Astrocyte of the spinal cord (primary cell): ENCODE measurements around the gene SPG11.
"Not testable (repeated sequence)": the region's sequence is repeated elsewhere in the genome, so short reads cannot be mapped to it uniquely, and the experiment has no call there.

ENCODE experiments used
- DNase-seq: peaks from one replicate; pipeline ENCODE4 v3.0.0; 2011; ENCODE audit warnings: low read depth, low spot score
- H3K4me3 ChIP-seq: 2 replicates; pipeline ENCODE4 v1.5.1; 2011; ENCODE audit warnings: low read depth, mild to moderate bottlenecking, low read length, moderate library complexity
- CTCF ChIP-seq: IDR thresholded peaks from 2 replicates; pipeline ENCODE4 v1.5.1; 2012; ENCODE audit warnings: low read depth, mild to moderate bottlenecking, low read length, inconsistent platforms
- in situ Hi-C: cut with HindIII; loops from 2 replicates; pipeline ENCODE4 v1.10.0; 2017; ENCODE audit warnings: low sequenced_read_pairs

The SPG11 gene

DNA sequence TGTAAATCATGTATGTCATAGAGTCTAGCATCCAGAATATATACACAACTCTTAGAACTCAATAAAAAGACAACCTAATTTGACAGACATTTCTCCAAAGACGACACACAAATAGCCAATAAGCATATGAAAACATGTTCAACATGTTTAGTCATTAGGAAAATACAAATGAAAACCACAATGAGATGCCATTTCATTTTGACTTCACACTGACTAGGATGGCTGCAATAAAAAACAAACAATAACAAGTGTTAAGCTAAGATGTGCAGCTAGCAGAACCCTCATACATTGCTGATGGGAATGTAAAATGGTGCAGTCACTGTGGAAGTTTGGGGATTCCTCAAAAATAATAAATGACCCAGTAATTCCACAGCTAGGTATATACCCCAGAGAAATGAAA lies 16.4 kb downstream of the SPG11 start:
- no peak overlapping the region for H3K4me3 ChIP-seq
- no peak for TF ChIP-seq CTCF
- no peak for DNase-seq
- in situ Hi-C loops, result no loop called here

DNA sequence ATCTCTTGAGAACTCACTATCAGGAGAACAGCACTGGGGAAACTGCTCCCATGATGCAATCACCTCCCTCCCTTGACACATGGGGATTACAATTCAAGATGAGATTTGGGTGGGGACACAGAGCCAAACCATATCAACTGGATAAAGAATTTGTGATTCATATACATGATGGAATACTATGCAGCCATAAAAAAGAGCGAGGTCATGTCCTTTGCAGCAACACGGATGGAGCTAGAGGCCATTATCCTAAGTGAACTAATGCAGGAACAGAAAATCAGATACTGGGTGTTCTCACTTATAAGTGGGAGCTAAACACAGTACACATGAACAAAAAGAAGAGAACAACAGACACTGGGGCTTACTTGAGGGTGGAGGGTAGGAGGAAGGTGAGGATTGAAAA lies 17.0 kb downstream of the SPG11 start:
- DNase-seq, result no peak
- in situ Hi-C loops, result no loop called here
- TF ChIP-seq CTCF, result no peak
- no peak overlapping the region for H3K4me3 ChIP-seq

- no peak overlapping the region for H3K4me3 ChIP-seq
- in situ Hi-C loops, result no loop called here
- TF ChIP-seq CTCF, result no peak
- no peak for DNase-seq
Measured at GRCh38 chr15:44641651-44642050, 21.8 kb downstream of the SPG11 start.

DNA sequence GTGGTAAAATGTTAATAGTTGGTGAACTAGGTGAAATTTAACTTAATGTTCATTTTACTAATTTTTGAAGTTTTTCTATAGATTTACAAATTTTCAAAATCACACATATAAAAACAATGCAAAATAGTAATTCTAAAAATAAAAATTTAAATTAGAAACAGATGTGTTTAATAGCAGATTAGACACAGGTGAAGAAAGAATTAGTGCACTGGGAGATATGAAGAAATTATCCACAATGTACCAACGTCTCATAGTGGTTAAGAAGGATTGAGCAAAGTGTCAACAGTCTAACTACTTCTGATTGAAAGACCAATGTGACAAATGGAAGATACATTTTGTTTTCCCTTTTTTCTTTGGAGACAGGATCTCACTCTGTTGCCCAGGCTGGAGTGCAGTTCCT lies 26.5 kb downstream of the SPG11 start:
- no peak overlapping the region for H3K4me3 ChIP-seq
- in situ Hi-C loops, result no loop called here
- no peak for TF ChIP-seq CTCF
- DNase-seq, result no peak

- H3K4me3 ChIP-seq, result no peak overlapping the region
- peak; percentile 3 for DNase-seq
- TF ChIP-seq CTCF, result no peak
- in situ Hi-C loops, result no loop called here
Measured at GRCh38 chr15:44633603-44634002, 29.9 kb downstream of the SPG11 start.

GRCh38 chr15:44625286-44625685 lies 38.2 kb downstream of the SPG11 start:
- in situ Hi-C loops, H3K4me3 ChIP-seq, DNase-seq: not testable (repeated sequence)

DNA sequence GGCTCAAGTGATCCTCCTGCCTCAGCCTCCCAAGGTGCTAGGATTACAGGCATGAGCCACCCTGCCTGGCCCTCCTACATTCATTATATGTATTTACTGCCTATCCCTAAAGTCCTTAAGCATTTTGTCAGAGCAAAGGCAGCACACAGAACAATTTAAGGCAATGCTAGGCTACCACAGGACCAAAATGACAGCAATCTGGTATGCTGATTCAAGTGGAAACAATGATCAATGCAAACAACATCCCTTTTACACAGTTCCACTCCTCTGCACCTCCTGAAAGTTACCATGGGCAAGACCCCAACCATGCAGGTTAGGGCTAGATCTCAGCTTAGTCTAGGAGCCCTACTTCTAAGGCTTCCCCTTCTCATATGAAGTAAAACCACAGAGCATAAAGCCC lies 40.3 kb downstream of the SPG11 start:
- in situ Hi-C loops, result no loop called here
- no peak overlapping the region for H3K4me3 ChIP-seq
- TF ChIP-seq CTCF, result no peak
- no peak for DNase-seq
